H1 (cell line): ENCODE measurements around the gene KLHL29. TPM values are rescaled to one million over a fixed set of nuclear protein-coding genes. Genes with fewer than 3 reads are reported as not detected.

Experiments
- CTCF ChIA-PET: fragments of 300-600 bp; sonication (Branson Sonifier 250); formaldehyde crosslinking; loops from one replicate; lab custom pipeline; 2021; ENCODE audit not compliant: partially characterized antibody; lab: Charles Lee
- POLR2A ChIA-PET: fragments of 300-600 bp; sonication (Branson Sonifier 250); formaldehyde crosslinking; loops from one replicate; lab custom pipeline; 2021; ENCODE audit warnings: inconsistent platforms; ENCODE audit not compliant: partially characterized antibody; lab: Charles Lee
- DNase-seq, 2 experiments: peaks; one replicate each; pipeline versions ENCODE4 v3.0.0 to v3.0.0-alpha.2; 2010 to 2022; ENCODE audit warnings: low spot score in 2 of 2, low read depth in 1 of 2, mixed read lengths in 1 of 2
- FAIRE-seq: peaks from 2 replicates; lab custom pipeline; 2011; peaks lifted over from hg19 to GRCh38; lab: Jason Lieb, UNC
- H2AFZ ChIP-seq: 2 replicates; pipeline ENCODE4 v1.8.1; 2012; ENCODE audit warnings: low read length, inconsistent platforms
- H2AK5ac ChIP-seq: 2 replicates; pipeline ENCODE4 v1.6.1; 2013; ENCODE audit warnings: low read depth, low read length
- H2BK120ac ChIP-seq: replicated peaks from 2 replicates; pipeline ENCODE3; 2013; ENCODE audit warnings: low read depth, low read length, inconsistent platforms
- H2BK12ac ChIP-seq: 2 replicates; pipeline ENCODE4 v1.6.1; 2013; ENCODE audit warnings: low read depth, low read length
- H2BK15ac ChIP-seq: 2 replicates; pipeline ENCODE4 v1.6.1; 2013; ENCODE audit warnings: low read length
- H2BK20ac ChIP-seq: 2 replicates; pipeline ENCODE4 v1.6.1; 2013; ENCODE audit warnings: low read length
- H2BK5ac ChIP-seq: 2 replicates; pipeline ENCODE4 v1.6.1; 2013; ENCODE audit warnings: low read depth, low read length
- H3K14ac ChIP-seq: 2 replicates; pipeline ENCODE4 v1.6.1; 2013; ENCODE audit warnings: inconsistent platforms; ENCODE audit not compliant: insufficient read length
- H3K18ac ChIP-seq: 2 replicates; pipeline ENCODE4 v1.6.1; 2013; ENCODE audit warnings: low read length; ENCODE audit errors: extremely low read depth
- H3K23ac ChIP-seq: 2 replicates; pipeline ENCODE4 v1.6.1; 2013; ENCODE audit warnings: inconsistent platforms; ENCODE audit not compliant: insufficient read length
- H3K23me2 ChIP-seq: 2 replicates; pipeline ENCODE4 v1.6.1; 2013; ENCODE audit warnings: low read depth, low read length
- H3K27ac ChIP-seq: 2 replicates; pipeline ENCODE4 v1.6.1; 2011; ENCODE audit warnings: low read depth, low read length, inconsistent platforms
- H3K27me3 ChIP-seq, 4 experiments: replicated peaks in 1 of 4; 1 replicate in 1 of 4; 2 replicates in 3 of 4; pipeline versions ENCODE4 v1.6.1 to v1.8.1; 2011 to 2013; ENCODE audit warnings: low read length in 3 of 4, mild to moderate bottlenecking in 3 of 4, inconsistent platforms in 2 of 4, mixed read lengths in 2 of 4, moderate library complexity in 1 of 4; ENCODE audit not compliant: control insufficient read depth in 3 of 4, insufficient read depth in 3 of 4; ENCODE audit errors: extremely low read depth in 1 of 4
- H3K36me3 ChIP-seq, 4 experiments: 2 replicates each; pipeline versions ENCODE4 v1.6.1 to v1.8.1; 2011 to 2013; ENCODE audit warnings: mild to moderate bottlenecking in 4 of 4, low read length in 3 of 4, moderate library complexity in 2 of 4, control low read depth in 1 of 4, inconsistent platforms in 1 of 4; ENCODE audit not compliant: insufficient read depth in 4 of 4, control insufficient read depth in 2 of 4
- H3K4ac ChIP-seq: replicated peaks from 2 replicates; pipeline ENCODE3; 2013; ENCODE audit warnings: low read length, low read depth, mixed read lengths, inconsistent platforms; ENCODE audit not compliant: insufficient read length
- H3K4me1 ChIP-seq, 4 experiments: replicated peaks in 1 of 4; 1 replicate in 1 of 4; 2 replicates in 3 of 4; pipeline versions ENCODE4 v1.6.1 to v1.8.1; 2011 to 2013; ENCODE audit warnings: low read length in 3 of 4, inconsistent platforms in 2 of 4, mixed read lengths in 1 of 4; ENCODE audit not compliant: insufficient read depth in 4 of 4, control insufficient read depth in 3 of 4
- H3K4me2 ChIP-seq, 2 experiments: 2 replicates each; pipeline versions ENCODE4 v1.6.1 to v1.8.1; 2011 to 2013; ENCODE audit warnings: low read depth in 2 of 2, low read length in 2 of 2, control low read depth in 1 of 2, inconsistent platforms in 1 of 2, mild to moderate bottlenecking in 1 of 2; ENCODE audit not compliant: insufficient read depth in 1 of 2
- H3K4me3 ChIP-seq, 4 experiments: fragments of 200-600, 300-600 bp in 1 of 4; sonication (generic), shearing (Covaris generic), sonication (Bioruptor Twin) in 1 of 4; 2 replicates each; pipeline versions ENCODE4 v1.5.1 to v1.8.1; 2011 to 2016; ENCODE audit warnings: low read length in 4 of 4, low read depth in 3 of 4, control low read depth in 2 of 4, inconsistent platforms in 2 of 4, mild to moderate bottlenecking in 2 of 4, mixed read lengths in 1 of 4, moderate library complexity in 1 of 4; ENCODE audit not compliant: insufficient read depth in 2 of 4; ENCODE audit errors: extremely low read depth in 1 of 4
- H3K56ac ChIP-seq: replicated peaks from 2 replicates; pipeline ENCODE3; 2013; ENCODE audit warnings: low read depth, mild to moderate bottlenecking, mixed read lengths, low read length, inconsistent platforms; ENCODE audit not compliant: insufficient read length
- H3K79me1 ChIP-seq: 2 replicates; pipeline ENCODE4 v1.6.1; 2013; ENCODE audit warnings: low read depth, low read length, control low read depth
- H3K79me2 ChIP-seq, 2 experiments: 2 replicates each; pipeline versions ENCODE4 v1.6.1 to v1.8.1; 2012 to 2013; ENCODE audit warnings: low read length in 2 of 2, mild to moderate bottlenecking in 2 of 2, inconsistent platforms in 1 of 2; ENCODE audit not compliant: insufficient read depth in 2 of 2, control insufficient read depth in 1 of 2
- H3K9ac ChIP-seq, 4 experiments: replicated peaks in 1 of 4; 1 replicate in 1 of 4; 2 replicates in 3 of 4; pipeline versions ENCODE4 v1.6.1 to v1.8.1; 2011 to 2013; ENCODE audit warnings: low read depth in 3 of 4, low read length in 3 of 4, control low read depth in 2 of 4, mild to moderate bottlenecking in 2 of 4, moderate library complexity in 2 of 4, inconsistent platforms in 1 of 4; ENCODE audit errors: extremely low read depth in 1 of 4
- H3K9me3 ChIP-seq, 2 experiments: 2 replicates each; pipeline versions ENCODE4 v1.6.1 to v1.8.1; 2012 to 2013; ENCODE audit warnings: mild to moderate bottlenecking in 2 of 2, moderate library complexity in 2 of 2, control low read depth in 1 of 2, inconsistent platforms in 1 of 2, low read depth in 1 of 2, low read length in 1 of 2, mixed read lengths in 1 of 2; ENCODE audit not compliant: insufficient read depth in 2 of 2
- H4K20me1 ChIP-seq, 2 experiments: replicated peaks in 1 of 2; 2 replicates each; pipeline versions ENCODE3 to v1.8.1; 2011 to 2013; ENCODE audit warnings: inconsistent platforms in 2 of 2, low read length in 2 of 2, mild to moderate bottlenecking in 1 of 2; ENCODE audit not compliant: insufficient read depth in 2 of 2, control insufficient read depth in 1 of 2
- H4K5ac ChIP-seq: 2 replicates; pipeline ENCODE4 v1.6.1; 2013; ENCODE audit warnings: low read length, low read depth, mixed read lengths, inconsistent platforms; ENCODE audit not compliant: insufficient read length
- H4K8ac ChIP-seq: 2 replicates; pipeline ENCODE4 v1.8.0; 2013; ENCODE audit warnings: mild to moderate bottlenecking, moderate library complexity, low read length, inconsistent platforms; ENCODE audit not compliant: insufficient read depth; ENCODE audit errors: extremely low read depth
- H4K91ac ChIP-seq: replicated peaks from 2 replicates; pipeline ENCODE3; 2013; ENCODE audit warnings: low read length, mixed read lengths, inconsistent platforms; ENCODE audit not compliant: insufficient read length
- ATF2 ChIP-seq: IDR thresholded peaks from 2 replicates; pipeline ENCODE4 v1.6.1; 2012; ENCODE audit warnings: low read length, inconsistent platforms
- JUND ChIP-seq: IDR thresholded peaks from 2 replicates; pipeline ENCODE4 v1.6.1; 2011; ENCODE audit warnings: mild to moderate bottlenecking, improper control_type of control experiment, low read length
- WGBS, 2 experiments: shearing (Covaris generic) in 1 of 2; methylation state at CpG; one replicate each; pipeline versions ENCODE4 v1.1.6 to v1.1.7; 2013 to 2015; ENCODE audit warnings: low lambda C conversion rate in 2 of 2, mixed read lengths in 2 of 2, inconsistent platforms in 1 of 2, low coverage in 1 of 2, missing lambda C conversion rate in 1 of 2; ENCODE audit not compliant: insufficient replicate concordance in 2 of 2, insufficient coverage in 1 of 2, insufficient read length in 1 of 2; ENCODE audit errors: extremely low coverage in 1 of 2, missing lambda C conversion rate in 1 of 2; 5-methylcytosine and 5-hydroxymethylcytosine counted together
- polyA plus RNA-seq, 7 experiments: library from polyadenylated mRNA; depleted of rRNA in 3 of 7; stranded (reverse) in 5 of 7; unstranded in 2 of 7; fragments of >200 nt in 5 of 7; fragments of 200-250 nt in 2 of 7; gene quantifications; 1 replicate in 5 of 7; 2 replicates in 1 of 7; 4 replicates in 1 of 7; pipeline versions ENCODE4 v1.2.1 to v1.2.3, GENCODE V29; 2011 to 2013; ENCODE audit warnings: missing spikeins in 2 of 7, mixed read lengths in 2 of 7
- total RNA-seq: library from RNA; stranded (reverse); fragmentation: NEBNext Ultra II Directional; extraction: Animal tissue kit (Norgen Biotek cat#: 25700); gene quantifications from 2 replicates; pipeline ENCODE4 v1.2.1, GENCODE V29; 2021

Gene KLHL29
- total and polyA plus RNA-seq, 2 of the 8 experiments (the other 6 are each of a cell fraction or from before 2014, with no cell fraction given), result 1.1 to 4.7 TPM

- Histone ChIP-seq H2BK5ac (no peak overlapping the region), H3K23ac (no peak overlapping the region), H3K36me3 (no peaks in the 10 kb centered on the region), H3K9me3 (no peaks in the 10 kb centered on the region), H2AK5ac (no peak overlapping the region; the same call in 1 of the 2 replicates), H3K27me3 (no peaks in the 10 kb centered on the region), H3K14ac (no peak overlapping the region), H3K79me2 (no peaks in the 10 kb centered on the region), H3K23me2 (no peaks in the 10 kb centered on the region), H4K5ac (no peak overlapping the region), H3K4me1 (peaks cover 0 to 10% (median 8%) of the 10 kb centered on the region in 4 experiments; a peak in 4 of 7 replicates), H2AFZ (no peak overlapping the region), H3K4ac (no peak overlapping the region), H3K27ac (no peak overlapping the region), H4K8ac (no peak overlapping the region), H4K20me1 (no peaks in the 10 kb centered on the region), H3K79me1 (no peaks in the 10 kb centered on the region; the same call in 1 of the 2 replicates), H2BK15ac (no peak overlapping the region), H3K4me3 (no peak overlapping the region), H3K56ac (no peak overlapping the region), H4K91ac (peak overlapping the region; percentile 68), H3K18ac (no peak overlapping the region), H2BK12ac (no peak overlapping the region), H3K4me2 (no peak overlapping the region), H2BK120ac (no peak overlapping the region), H2BK20ac (no peak overlapping the region), H3K9ac (no peak overlapping the region)
- DNase-seq (no peak), FAIRE-seq (no peak)
- WGBS, 2 experiments, result 87% methylated on average over 9 of the region's 9 CpGs; no CpG with 5 or more reads in 1 of the 2 experiments
- ChIA-PET CTCF (interaction anchor here (0.9 to 4.9 kb wide), 11 partner anchors 10 to 717 kb away, joined by 3 to 28 read pairs (median 5); no protein-coding TSS in a partner anchor), POLR2A (no interaction called here)
- TF ChIP-seq ATF2, result no peak
- TF ChIP-seq JUND, result no peak
These were observed 180.4 kb downstream of the KLHL29 start for GRCh38 chr2:23565374-23565773.
